Mammary epithelial cell (primary cell): Measurements from ENCODE around the gene NAA80.

Experiments
- CTCF ChIP-seq, 2 donors: IDR thresholded peaks in 1 of 2; conservative IDR thresholded peaks in 1 of 2; 2 replicates each; pipeline ENCODE4 v1.5.1; 2011 to 2012; ENCODE audit warnings: inconsistent platforms in 2 of 2, low read length in 2 of 2, mild to moderate bottlenecking in 2 of 2, control low read depth in 1 of 2, low read depth in 1 of 2; ENCODE audit not compliant: insufficient read depth in 1 of 2; ENCODE audit errors: extremely low read depth in 1 of 2
- EZH2 ChIP-seq: IDR thresholded peaks from 2 replicates; pipeline ENCODE4 v1.6.1; 2012; ENCODE audit warnings: low read length, inconsistent platforms, borderline replicate concordance

- TF ChIP-seq CTCF (conservative IDR thresholded peaks at IDR 0.05 in 1 of 2, IDR thresholded peaks at IDR 0.05 in 1 of 2; ENCODE audit: extremely low read depth in 1 of 2, insufficient read depth in 1 of 2, low read depth in 1 of 2, low read length in 2 of 2) (no peak), EZH2 (no peak)
Observed at GRCh38 chr3:50322386-50323091, 23.3 kb upstream of the NAA80 start, which contains the start of gene HYAL2.
